Measurements from ENCODE around the gene RFPL4A.

Gene RFPL4A

GRCh38 chr19:55795021-55795420 lies 36.1 kb downstream of the RFPL4A start:
- no peak overlapping the region for H3K4me3 ChIP-seq (ENCODE audit: low read depth, low read length)
- no peak for DNase-seq (ENCODE audit: low read depth)
- TF ChIP-seq POLR2A (IDR thresholded peaks at IDR 0.05; ENCODE audit: extremely low read depth, insufficient read length) (no peak), MYC (IDR thresholded peaks at IDR 0.05; ENCODE audit: low read depth, low read length) (no peak)
- TF ChIP-seq, protein P1, sequence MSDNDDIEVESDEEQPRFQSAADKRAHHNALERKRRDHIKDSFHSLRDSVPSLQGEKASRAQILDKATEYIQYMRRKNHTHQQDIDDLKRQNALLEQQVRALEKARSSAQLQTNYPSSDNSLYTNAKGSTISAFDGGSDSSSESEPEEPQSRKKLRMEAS (IDR thresholded peaks at IDR 0.05; ENCODE audit: low read depth, low read length), result no peak
- TF ChIP-seq, protein P2, sequence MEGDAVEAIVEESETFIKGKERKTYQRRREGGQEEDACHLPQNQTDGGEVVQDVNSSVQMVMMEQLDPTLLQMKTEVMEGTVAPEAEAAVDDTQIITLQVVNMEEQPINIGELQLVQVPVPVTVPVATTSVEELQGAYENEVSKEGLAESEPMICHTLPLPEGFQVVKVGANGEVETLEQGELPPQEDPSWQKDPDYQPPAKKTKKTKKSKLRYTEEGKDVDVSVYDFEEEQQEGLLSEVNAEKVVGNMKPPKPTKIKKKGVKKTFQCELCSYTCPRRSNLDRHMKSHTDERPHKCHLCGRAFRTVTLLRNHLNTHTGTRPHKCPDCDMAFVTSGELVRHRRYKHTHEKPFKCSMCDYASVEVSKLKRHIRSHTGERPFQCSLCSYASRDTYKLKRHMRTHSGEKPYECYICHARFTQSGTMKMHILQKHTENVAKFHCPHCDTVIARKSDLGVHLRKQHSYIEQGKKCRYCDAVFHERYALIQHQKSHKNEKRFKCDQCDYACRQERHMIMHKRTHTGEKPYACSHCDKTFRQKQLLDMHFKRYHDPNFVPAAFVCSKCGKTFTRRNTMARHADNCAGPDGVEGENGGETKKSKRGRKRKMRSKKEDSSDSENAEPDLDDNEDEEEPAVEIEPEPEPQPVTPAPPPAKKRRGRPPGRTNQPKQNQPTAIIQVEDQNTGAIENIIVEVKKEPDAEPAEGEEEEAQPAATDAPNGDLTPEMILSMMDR (IDR thresholded peaks at IDR 0.05; ENCODE audit: low read depth, low read length), result no peak

DNA sequence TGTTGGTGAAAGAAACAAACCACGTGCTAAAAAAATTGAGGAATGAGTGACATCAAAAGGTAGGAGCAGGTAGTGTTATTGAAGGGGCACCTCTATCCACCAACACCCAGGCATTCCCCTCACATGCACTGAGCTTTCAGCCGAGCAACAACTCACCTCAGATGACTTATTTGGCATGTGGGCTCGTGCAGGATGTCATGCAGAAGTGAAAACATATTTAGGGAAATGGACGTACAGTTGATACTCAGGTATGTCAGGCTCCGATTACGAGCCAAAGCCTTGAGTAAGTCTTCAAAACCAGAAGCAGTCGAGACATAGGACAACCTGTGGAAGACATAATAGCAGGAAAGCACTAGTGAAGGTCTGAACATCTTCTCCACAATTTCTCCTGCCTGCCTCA lies 42.5 kb downstream of the RFPL4A start:
- TF ChIP-seq, protein P2 (IDR thresholded peaks at IDR 0.05; ENCODE audit: low read depth, low read length), result no peak
- TF ChIP-seq, protein P1 (IDR thresholded peaks at IDR 0.05; ENCODE audit: low read depth, low read length), result no peak
- TF ChIP-seq MYC (IDR thresholded peaks at IDR 0.05; ENCODE audit: low read depth, low read length) (no peak), POLR2A (IDR thresholded peaks at IDR 0.05; ENCODE audit: extremely low read depth, insufficient read length) (no peak)
- H3K4me3 ChIP-seq (ENCODE audit: low read depth, low read length), result no peak overlapping the region
- DNase-seq (ENCODE audit: low read depth), result no peak

GRCh38 chr19:55802281-55802680 lies 43.4 kb downstream of the RFPL4A start:
- DNase-seq (ENCODE audit: low read depth), result no peak
- TF ChIP-seq MYC (IDR thresholded peaks at IDR 0.05; ENCODE audit: low read depth, low read length) (no peak), POLR2A (IDR thresholded peaks at IDR 0.05; ENCODE audit: extremely low read depth, insufficient read length) (no peak)
- TF ChIP-seq, protein P2 (IDR thresholded peaks at IDR 0.05; ENCODE audit: low read depth, low read length), result no peak
- TF ChIP-seq, protein P1 (IDR thresholded peaks at IDR 0.05; ENCODE audit: low read depth, low read length), result no peak
- H3K4me3 ChIP-seq (ENCODE audit: low read depth, low read length), result no peak overlapping the region

GRCh38 chr19:55809381-55810058 lies 50.6 kb downstream of the RFPL4A start:
- DNase-seq (ENCODE audit: low read depth), result peak; percentile 85
- H3K4me3 ChIP-seq (ENCODE audit: low read depth, low read length), result no peak overlapping the region
- TF ChIP-seq, protein P2 (IDR thresholded peaks at IDR 0.05; ENCODE audit: low read depth, low read length), result peak; percentile 41
- TF ChIP-seq MYC (IDR thresholded peaks at IDR 0.05; ENCODE audit: low read depth, low read length) (peak; percentile 76), POLR2A (IDR thresholded peaks at IDR 0.05; ENCODE audit: extremely low read depth, insufficient read length) (no peak)
- TF ChIP-seq, protein P1 (IDR thresholded peaks at IDR 0.05; ENCODE audit: low read depth, low read length), result peak; percentile 92

DNA sequence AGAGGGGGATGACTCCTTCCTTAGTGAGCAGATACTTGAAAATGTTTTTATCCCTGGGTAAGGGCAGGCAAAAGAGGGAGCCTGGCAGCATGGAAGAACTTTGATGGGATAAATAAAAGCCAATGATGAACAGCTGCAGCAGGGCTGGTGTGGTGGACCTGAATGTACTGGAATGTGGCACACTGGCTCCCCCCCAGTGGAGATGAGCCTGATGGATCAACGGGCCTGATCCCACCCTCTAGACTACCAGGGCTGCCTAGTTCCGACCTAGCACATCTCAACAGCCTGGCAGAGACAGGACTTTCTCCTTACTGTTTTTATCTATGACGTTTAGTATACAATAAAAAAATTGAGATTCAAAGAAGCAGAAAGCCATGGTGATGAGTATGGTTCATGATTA lies 52.4 kb downstream of the RFPL4A start:
- TF ChIP-seq POLR2A (IDR thresholded peaks at IDR 0.05; ENCODE audit: extremely low read depth, insufficient read length) (no peak), MYC (IDR thresholded peaks at IDR 0.05; ENCODE audit: low read depth, low read length) (no peak)
- TF ChIP-seq, protein P2 (IDR thresholded peaks at IDR 0.05; ENCODE audit: low read depth, low read length), result no peak
- TF ChIP-seq, protein P1 (IDR thresholded peaks at IDR 0.05; ENCODE audit: low read depth, low read length), result no peak
- no peak overlapping the region for H3K4me3 ChIP-seq (ENCODE audit: low read depth, low read length)
- DNase-seq (ENCODE audit: low read depth), result no peak
